Germinal center (tissue), 1 donor: ENCODE data around the gene IRAG1.
"Not testable (repeated sequence)": the region's sequence is repeated elsewhere in the genome, so short reads cannot be mapped to it uniquely, and the experiment has no call there.

Source experiments
- DNase-seq: peaks from one replicate; pipeline ENCODE4 v3.0.0; 2012; ENCODE audit warnings: mixed read lengths, low spot score

IRAG1 gene

DNA sequence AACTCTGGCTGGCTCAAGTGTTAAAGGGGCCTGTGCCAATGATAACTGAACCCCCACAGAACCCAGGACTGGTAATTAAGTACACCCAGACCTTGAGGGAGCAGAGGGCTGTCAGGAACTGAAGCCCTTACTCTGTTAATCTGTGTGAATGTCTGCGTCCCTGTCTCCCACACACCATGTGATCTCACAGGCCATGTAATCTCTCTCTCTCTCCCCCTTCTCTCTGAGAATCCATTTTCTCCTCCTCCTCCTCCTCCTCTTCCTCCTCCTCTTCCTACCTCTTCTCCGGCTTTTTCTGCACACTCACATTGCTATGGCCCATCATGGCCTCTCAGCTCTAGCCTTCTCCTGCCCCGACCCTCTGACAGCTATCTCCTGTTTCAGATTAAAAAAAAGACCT lies 14.6 kb upstream of the IRAG1 start:
- DNase-seq, result no peak

- DNase-seq, result no peak
These were observed 8.4 kb upstream of the IRAG1 start for GRCh38 chr11:10701982-10702381.

DNA sequence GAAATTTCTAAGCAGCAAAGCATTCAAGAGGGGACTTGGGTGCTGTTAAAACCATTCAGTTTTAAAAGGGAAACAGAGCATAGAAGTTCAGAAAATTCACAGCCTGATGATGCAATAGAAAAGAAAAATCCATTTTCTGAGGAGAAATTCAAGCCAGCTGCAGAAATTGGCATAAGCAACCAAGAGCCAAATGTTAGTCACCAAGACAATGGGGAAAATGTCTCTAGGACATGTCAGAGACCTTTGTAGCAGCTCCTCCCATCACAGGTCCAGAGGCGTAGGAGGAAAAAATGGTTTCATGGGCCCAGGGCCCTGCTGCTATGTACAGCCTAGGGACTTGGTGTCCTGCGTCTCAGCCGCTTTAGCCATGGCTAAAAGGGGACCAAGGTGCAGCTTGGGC lies 5.5 kb upstream of the IRAG1 start:
- no peak for DNase-seq

GRCh38 chr11:10697323-10697620 lies 3.7 kb upstream of the IRAG1 start:
- no peak for DNase-seq

DNA sequence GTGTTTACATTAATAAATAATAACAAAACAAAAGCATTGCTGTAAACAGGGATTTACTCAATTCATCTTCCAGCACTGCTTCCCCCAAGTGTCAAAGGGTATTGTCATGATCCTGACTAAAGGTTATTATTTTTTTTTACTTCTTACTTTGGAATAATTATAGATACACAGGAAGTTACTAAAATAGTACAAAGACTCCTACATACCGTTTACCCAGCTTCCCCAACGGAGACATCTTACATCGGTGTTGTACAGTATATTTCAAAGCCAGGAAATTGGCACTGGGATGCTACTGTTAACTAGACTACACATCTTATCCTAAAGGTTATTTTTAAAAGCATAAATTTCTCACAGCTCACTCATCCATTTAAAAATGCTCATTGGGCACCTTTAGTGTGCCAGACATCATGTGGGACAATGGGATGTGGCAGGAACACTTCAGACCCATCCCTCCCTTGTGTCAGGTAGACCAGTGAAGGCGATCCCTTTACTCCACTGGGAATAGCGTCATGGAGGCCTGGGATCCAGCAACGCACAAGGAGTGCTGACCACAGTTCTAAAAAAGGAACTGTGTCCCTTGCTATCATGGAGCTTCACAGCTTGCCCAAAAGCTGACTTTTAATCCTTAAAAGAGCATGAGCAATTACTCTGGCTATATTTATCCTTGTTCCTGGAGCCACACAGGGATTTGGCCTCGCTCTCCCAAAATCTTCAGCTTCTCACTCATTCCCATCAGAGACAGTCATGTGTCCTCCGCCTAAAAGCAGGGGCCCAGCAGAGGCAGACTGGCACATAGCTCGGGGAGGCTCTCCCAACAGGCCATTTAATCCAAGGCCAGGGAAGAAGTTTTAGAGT lies 3.1 kb upstream of the IRAG1 start:
- DNase-seq, result no peak

DNA sequence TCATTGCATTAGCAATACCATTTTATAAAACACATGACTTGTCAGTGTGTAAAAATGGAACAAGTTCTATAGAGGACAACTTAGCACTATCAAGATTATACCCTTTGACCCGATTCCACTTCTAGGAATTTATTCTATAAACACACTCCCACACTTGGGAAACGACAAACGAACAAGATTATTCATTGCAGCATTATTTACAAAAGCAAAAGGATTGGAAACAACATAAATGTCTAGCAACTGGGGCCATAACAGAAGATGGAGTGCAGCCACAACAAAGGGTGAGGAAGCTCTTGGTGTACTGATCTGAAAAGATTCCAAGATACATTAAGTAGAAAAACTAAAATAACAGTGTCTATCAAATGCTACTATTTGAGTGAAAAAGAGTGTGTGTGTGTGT lies 2.3 kb upstream of the IRAG1 start:
- no peak for DNase-seq

DNA sequence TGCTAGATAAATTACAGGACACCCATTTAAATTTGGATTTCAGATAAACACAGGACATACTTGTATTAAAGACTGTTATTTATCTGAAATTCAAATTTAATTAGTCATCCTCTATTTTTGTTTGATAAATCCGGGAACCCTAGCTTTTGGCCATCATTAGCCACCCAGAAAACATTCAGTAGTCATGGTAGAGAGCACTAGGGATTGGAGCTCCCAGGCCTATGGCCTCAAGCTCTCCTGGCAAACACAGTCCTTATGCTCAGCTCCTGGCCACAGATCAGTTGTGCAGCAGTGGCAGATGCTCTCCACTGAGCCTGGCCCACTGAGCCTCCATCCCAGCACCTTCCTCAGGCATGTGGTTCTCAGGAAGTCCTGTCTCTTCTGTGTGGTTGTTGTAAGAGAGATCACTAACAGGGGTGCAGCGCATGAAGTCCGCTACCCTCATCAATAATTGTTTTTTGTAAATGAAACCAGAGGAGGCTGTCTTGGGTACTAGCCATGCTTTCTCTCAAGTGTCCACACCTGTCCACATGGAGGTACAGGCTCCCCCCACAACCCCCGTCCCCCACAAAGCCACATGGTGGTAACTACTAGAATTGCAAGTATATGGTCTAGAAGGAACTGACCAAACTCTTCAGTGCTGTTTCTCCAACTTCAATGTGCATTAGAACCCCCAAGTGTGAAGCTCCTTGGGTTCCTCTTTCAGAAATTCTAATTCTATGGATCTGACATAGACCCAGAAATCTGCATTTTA lies 1.1 kb upstream of the IRAG1 start:
- no peak for DNase-seq

DNA sequence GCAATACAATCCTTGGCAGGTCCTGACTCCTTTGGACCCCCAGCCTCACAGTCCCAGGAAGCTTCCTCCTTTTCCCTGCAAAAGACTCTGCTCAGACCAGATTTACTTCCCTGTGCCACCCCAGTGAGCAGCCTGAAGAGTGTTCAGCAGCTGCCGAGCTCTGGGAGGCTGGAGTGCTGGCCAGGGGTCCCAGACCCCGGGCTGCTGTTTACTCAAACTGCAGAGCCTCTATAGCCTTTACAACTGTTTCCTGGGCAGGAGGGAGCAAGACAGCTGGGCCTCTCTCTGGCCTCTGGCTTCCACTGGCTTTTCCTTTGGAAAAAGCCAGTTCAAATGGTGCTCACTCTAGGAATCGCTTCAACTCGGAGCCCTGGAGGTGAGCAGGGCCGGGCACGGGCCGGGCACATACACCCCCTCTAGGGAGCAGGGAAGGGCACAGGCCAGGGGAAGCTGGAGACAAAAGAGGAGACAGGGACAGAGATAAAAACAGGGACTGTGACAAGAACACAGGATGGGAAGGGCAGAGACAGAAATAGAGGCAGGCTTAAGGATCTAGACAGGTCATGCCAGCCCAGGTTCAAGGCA lies 932 bp downstream of the IRAG1 start:
- DNase-seq, result no peak

DNA sequence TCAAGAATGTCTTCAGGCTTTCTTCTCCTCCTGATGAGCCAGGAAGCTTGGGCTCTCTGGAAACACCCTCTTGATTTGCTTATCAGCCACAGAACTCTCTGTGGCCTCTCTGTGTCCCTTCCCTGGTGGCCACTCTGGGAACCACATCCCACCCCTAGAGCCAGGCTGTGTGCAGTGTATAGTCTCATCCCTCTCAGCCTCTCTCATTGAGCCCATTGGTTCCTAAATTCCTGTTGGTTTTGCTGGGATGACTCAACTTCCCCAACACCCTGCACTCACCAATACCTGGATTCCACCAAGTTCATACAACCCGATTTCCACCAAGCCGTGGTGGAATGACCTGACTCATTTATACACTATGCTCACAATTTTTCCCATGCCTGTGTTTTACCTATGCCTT lies 5.2 kb downstream of the IRAG1 start:
- DNase-seq, result no peak

- no peak for DNase-seq
These were observed 7.2 kb downstream of the IRAG1 start for GRCh38 chr11:10686311-10686710.

- DNase-seq, result no peak
These were observed 10.1 kb downstream of the IRAG1 start for GRCh38 chr11:10683429-10683828.

GRCh38 chr11:10680956-10681487 lies 12.5 kb downstream of the IRAG1 start:
- DNase-seq, result no peak

- not testable (repeated sequence) for DNase-seq
These were observed 13.3 kb downstream of the IRAG1 start for GRCh38 chr11:10680279-10680678.

- no peak for DNase-seq
These were observed 13.9 kb downstream of the IRAG1 start for GRCh38 chr11:10679644-10680043.

DNA sequence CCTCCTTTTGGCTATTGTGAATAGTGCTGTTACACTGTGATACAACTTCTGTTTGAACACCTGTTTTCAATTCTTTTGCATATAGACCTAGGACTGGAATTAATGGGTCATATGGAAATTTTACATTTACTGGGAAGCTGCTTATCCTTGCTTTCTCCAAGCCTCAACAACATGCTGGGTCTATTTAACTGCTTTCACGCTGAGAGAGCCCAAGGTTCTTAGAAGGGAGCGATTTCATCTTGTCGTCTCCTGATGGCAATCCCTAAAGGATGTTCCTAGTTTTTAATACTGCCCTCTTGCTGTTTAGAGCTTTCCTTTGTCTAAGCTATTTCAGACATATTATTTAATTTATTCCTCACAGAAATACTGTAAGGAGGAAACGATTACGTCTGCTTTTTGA lies 15.5 kb downstream of the IRAG1 start:
- DNase-seq, result no peak

- no peak for DNase-seq
These were observed 16.6 kb downstream of the IRAG1 start for GRCh38 chr11:10676919-10677318.

GRCh38 chr11:10674911-10675440 lies 18.6 kb downstream of the IRAG1 start:
- no peak for DNase-seq

DNA sequence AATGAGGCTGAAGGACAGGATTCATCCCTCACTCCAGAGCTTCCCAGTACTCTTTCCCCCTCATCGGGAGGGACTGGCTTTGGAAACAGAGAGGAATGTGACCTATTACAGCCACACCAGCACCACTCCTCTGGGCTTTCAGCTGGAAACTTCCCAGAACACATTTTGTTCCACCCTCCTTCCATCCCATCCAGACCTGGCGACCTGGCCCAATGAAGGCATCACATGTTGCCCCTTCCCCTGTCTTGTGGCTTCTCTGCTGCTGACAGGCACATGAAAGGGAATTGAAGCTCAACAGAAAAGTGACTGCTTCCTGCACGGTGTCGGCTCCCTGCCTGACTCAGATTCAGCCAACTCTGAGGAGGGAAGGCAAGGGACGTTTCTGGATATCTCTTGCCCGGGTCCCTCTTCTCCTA lies 19.1 kb downstream of the IRAG1 start:
- no peak for DNase-seq

- DNase-seq, result no peak
These were observed 20.0 kb downstream of the IRAG1 start for GRCh38 chr11:10673501-10674062.

DNA sequence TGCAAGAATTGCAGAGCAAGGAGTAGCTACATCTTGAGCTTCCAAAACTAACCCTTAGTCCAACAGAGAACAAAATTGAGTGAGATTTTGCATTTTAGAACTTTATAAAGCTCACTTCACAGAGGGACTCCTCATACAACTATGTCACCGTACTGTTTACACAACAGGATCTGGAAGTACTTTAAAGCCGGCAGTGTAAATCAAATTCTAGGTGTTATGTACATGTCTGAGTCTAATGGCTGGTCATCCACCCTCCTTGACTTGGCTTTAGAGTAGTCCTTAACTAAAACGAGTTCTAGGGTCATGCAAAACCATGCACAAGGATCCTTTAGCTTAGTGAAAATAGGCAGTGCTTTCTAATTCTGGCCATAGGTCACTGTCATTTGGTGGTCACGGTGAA lies 23.5 kb downstream of the IRAG1 start:
- no peak for DNase-seq

- no peak for DNase-seq
These were observed 24.1 kb downstream of the IRAG1 start for GRCh38 chr11:10669258-10670033.

GRCh38 chr11:10667521-10667885 lies 26.1 kb downstream of the IRAG1 start:
- no peak for DNase-seq
